Smooth muscle cell of the brain vasculature (primary cell): ENCODE measurements around the gene COL2A1.
A peak's percentile ranks its signal among the peaks of the same experiment; 100 is the strongest.

Experiments
- DNase-seq: peaks from one replicate; pipeline ENCODE4 v3.0.0-alpha.2; 2012; ENCODE audit warnings: low read depth, low spot score

Gene COL2A1

DNA sequence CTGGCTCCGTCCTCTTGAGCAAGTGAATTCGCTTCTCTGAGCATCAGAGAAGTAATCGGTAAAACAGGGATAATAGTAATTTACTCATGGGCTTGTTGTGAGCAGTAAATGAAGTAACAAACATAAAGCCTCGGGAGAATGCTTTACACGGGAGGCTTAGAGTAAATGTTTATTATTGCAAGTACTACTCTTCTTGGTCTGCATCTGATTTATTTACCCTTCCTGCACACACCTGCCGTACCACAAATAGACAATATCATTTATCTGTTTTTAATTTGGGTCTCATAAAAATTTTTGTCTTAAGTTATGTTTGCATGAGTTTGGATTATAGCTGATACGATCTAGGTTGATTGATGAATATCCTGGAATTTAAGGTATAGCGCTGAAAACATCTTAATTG, 7.8 kb upstream of the COL2A1 start:
- no peak for DNase-seq

DNA sequence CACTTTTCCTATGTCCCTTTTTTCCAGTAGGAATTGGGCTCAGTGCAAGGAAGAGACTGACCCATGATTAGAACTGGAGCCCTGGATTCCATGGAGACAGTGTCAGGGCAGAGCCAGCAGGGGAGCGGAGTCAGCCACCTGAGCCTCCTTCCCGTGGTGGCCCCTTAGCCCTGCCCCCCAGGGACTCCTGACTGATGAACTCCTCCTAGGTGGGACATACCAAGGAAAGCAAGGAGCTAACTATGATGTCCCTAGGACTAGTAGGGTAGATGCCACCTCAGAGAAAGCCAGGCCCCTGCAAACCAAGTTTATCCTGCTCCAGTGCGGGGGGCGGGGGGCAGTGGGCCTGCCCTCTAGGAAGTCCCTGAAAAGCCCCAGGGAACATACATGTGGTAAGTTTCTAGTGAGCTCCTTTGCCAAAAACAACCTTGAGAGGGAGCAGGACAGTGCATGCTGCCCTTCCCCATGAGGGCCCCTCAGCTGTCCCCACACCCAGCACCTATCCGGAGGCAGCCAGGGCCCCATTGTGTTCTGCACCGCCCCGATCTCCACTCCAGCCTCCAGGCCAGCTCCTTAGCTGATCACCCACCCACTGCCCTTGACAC, 6.2 kb upstream of the COL2A1 start:
- no peak for DNase-seq

DNA sequence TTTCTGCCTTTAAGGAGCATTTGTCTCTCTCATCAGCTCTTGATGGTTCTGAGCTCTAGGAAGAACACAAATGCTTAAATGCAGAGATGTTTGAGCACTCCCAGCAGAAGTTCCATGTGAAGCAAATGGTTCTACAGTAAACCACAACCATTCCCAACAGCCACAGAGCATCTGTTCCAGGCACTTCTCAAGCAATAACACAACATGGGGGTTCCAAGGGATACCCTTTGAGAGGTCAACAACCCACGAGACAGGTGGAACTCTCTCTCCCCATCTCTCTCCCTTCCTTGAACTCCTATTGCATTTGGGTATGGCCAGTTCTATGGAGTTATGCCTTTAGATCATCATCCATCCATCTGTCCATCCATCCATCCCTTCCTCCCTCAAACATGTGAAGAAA, 5.2 kb upstream of the COL2A1 start:
- DNase-seq: no peak

DNA sequence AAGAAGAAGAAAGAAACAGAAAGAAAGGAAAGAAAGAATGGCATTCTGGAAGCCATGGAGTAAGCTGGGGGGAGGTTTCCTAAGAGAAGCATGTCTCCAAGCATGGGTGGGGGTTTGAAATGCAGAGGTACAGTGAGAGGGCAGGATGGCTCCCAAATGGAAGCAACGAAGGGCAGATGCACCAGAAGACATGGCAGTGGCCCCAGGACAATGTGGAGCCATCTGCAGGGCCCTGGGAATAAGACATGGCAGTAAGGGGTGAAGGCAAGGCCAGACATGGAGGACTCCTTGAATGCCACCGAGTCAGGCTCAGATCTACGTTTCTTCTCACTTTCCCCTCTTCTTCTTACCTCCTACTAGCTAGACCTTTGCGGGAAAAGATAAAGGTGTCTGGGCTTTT, 4.7 kb upstream of the COL2A1 start:
- no peak for DNase-seq

DNA sequence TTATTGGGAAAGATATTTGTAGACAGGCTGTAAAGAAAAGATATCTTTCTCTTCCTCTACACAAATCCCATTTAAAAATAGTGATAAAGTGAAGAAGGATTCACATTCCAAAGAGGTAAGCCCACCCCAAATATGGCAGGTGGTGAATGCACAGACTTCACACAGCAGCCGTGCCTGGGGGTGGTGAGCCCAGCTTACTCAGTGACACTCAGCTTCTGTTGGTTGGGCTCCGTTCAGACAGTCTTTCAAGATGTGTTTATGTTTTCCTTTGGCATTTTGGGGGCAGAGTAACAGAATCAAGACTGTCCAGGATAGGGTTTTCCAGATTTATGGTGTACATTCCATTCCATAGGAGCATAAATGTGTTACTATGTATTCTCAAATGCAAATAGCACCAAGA, 4.1 kb upstream of the COL2A1 start:
- no peak for DNase-seq

DNA sequence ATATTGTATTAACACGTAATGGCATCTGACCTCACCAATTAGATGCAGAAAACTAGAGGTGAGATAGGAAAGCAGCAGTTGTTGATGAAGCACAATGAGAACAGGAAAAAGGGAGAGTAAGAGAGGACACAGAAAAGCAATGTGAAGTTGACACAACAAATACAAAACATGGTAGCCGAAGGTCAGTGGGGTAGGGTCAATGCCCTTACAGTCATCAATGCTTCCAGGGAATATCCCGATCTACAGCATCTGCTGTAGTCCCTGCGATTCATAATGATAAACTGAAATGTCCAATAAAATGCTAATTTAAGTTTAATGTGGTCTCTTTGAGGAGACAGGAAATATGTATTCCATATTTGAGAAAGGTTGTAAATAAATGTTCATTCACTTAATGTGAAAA, 2.9 kb upstream of the COL2A1 start:
- no peak for DNase-seq

DNA sequence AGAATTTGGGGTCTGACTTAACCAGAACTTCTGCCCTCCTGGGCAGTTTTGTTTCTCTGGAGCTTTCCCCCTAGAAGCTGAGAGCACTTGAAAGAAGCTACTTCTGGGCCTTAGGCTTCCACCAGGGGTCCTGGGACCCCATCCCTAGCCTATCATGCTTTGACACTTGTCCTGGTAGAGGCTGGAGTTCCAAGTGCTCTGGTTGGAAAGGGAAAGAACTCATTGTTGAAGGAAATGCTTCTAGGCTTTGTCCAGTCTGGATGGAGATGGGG, 1.4 kb upstream of the COL2A1 start:
- DNase-seq: no peak

DNA sequence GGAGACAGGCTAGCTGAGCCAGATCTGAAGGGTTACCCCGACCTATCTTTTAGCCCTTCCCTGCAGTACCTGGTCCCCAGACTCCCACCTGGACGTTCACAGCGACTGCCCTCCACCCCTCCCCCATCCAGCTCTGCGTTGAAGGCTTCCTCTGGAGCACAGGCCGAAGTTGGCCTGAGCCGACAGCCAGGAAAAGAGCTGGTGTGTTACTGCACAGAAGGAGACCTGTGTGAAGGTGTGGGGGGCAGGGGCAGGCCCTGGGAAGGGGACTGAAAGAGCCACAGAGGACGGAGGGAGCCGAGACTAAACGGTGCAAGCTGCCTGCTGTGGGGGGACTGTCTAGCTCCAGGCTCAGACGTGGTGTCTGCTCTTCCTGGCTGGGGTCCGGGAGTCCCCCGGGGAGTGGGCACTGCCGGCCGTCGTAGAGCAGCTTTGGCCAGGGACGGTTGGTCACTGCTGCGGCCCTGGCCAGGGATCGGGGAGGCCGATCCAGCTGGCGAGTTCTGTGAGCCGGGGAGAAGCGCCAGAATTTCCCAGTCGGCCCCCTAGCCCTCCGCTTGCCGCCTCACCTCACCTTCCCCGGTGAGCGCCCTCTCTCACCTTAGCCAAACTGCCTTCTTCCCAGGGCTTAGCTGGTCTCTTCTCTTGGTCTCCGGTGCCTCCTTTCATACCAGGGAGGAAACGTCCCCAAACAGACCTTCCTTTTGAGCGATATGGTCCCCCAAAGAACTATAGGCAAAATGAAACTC, 899 bp upstream of the COL2A1 start:
- DNase-seq: no peak

DNA sequence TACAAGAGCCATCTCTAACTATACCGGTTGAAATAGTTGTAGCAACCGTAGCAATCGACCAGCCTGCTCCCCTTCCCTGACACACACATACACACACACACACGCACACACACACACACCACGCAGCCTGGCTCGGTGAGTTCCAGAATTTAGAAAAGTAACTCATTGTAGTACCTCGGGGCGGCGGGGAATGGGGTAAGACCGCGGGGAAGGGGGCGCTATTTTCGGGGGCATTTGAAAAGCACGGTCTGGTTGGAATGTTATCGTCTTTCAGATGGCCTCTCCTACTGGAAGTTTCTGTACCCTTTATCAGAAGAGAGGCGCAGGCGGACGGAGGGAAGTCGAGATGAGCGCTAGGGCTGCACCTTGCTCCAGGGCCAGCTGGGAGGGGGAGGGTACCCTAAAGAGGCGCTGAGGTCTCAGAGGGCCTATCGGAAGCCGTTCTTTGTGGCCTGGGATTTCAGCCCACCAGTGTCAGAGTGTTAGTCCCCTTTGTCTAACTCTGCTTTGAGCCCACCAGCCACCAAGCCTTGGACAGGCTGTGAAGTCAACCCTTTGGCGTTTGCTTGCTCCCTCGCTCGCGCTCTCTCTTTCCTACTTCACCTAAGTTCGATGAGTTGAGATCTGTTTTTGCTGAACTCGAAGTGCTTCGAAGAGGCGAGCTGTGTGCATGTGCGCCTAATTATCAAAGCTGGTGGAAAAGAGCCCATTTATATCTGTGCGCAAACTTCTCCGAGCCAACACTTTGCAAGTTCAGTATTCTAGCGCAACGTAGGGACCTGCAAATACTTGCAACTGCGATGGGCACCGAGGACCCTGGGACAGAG, 837 bp downstream of the COL2A1 start:
- DNase-seq: no peak

DNA sequence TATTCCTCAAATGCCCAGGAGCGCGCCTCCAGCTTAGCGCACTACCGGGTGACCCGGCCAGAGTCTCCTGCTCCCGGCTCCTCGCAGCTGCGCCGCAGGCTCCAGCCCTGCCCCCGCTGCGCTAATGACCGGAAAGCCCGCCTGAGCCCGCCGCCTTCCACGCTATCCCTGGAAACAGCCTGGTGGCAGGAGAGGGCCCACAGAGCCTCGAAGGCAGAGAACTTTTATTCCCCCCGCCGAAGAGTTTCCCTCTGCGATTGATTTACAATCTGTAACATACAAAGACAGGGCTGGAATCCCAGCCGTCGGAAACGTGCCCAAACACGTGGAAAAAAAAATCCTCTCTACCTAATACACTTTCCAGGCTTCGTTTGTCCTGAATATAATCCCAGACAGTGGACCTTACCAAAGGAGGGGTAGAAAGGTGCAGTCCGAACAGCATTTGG, 1.5 kb downstream of the COL2A1 start:
- no peak for DNase-seq

DNA sequence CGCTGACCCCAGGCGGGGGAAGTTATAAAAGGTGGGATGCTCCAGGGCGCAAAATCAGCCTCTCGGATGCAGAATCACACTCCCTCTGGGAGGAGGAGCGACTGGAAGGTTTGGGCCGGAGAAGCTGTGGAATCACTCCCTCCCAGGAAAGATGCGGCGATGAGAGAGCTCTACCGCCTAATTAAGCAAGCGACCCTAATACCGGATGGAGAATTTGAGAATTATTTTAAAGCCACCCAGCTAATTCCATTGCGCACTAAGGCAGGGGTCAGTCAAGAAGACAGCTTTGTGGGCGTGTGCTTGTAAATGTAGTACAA, 1.9 kb downstream of the COL2A1 start:
- no peak for DNase-seq

DNA sequence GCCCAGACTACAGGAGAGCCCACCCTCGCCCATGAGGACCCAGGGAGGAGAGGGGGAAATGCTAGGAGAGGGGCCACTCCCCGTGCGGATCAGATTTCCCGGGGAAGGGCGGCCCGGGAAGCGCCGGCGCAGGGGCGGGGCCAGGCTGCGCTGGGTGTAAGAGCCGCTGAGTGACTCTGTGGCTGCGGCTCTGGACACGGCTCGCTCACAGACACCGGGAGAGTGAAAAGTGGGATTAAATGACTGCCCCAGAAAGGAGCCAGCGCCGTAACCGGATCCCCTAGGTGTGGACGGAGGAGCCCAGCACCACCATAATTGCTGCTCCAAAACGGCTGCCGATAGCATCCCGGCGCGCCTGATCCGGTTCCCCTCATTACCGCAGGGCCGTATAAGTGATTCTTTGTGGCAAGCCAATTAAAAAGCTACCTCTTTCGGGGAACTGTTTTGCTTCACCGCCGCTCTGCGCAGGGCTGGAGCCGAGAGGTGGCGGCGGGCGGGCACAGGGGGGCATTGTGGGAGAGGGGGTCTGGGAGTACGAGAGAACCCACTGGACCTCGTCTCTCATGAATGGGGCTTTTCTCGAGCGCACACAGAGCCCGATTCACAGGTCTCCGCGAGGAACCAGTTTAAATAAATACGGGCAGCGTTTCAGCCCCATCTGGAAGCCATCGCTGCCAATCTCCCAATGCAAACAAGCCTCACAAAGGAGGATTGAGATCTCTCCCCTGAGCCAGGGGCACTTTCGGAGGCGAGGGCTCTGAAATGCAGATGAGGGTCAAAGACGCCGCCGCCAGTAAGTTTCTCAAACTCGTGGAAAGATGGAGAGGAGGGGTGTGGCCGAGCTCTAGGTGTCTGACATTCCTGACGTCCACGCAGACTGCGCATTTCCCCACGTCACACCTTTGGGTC, 2.5 kb downstream of the COL2A1 start:
- no peak for DNase-seq

DNA sequence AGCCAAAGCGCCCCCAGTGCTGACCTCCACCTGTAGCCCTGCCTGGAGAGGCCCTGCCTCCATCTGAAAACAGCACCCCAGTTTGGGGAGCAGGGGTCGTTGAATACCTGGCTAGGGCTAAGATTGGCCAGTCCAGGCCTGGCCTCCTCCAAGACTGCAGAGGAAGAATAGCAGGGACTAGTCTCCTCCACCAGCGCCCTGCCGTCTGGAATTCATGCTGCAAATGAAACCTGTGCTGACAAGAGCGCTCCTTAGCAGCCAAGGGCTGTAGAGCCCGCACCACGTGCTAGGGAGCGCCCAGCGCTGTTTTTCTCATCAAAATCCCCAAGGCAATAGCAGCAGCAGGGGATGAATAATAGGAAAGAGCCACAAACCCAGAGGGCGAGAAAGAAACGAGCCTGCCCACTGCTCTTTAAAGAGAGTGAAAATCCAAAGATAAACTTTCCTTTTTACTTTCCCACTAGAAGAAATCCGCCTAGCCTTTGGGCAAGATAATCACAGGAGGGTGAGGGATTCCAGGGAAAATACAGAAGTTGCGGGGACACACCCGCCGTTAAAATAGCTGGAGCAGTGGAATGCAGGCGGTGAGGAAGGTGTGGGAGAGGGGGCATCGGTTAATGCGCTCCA, 3.3 kb downstream of the COL2A1 start:
- no peak for DNase-seq

DNA sequence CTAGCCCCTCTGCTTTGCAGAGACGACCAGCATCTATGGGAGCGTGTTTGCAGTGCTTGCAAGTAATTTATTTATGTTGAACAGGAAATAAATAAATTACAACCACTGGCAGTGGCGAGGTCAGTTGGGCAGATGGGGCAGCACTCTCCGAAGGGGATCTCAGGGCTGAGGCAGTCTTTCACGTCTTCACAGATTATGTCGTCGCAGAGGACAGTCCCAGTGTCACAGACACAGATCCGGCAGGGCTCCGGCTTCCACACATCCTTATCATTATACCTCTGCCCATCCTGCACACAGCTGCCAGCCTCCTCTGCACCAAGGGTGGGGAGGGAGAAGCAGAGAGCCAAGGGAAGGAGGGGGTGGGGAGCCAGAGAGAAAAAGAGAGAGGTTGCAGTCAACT, 4.5 kb downstream of the COL2A1 start:
- DNase-seq: no peak

DNA sequence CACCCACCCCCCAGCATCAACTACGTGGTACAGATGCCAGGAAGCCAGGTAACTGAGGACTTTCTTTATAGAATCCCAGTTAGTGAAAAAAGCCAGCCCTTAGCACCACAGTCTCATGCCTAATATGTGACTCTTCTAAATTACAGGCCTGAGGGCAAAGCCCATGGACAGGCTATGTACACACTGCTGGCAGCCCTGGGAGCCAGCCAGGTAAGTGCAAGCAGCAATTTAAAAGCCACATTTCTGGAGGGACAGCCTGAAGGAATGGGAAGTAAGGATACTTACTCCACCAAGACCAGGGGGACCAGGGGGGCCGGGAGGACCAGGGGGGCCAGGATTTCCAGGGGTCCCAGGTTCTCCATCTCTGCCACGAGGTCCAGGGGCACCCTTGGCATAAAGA, 7.0 kb downstream of the COL2A1 start:
- no peak for DNase-seq

DNA sequence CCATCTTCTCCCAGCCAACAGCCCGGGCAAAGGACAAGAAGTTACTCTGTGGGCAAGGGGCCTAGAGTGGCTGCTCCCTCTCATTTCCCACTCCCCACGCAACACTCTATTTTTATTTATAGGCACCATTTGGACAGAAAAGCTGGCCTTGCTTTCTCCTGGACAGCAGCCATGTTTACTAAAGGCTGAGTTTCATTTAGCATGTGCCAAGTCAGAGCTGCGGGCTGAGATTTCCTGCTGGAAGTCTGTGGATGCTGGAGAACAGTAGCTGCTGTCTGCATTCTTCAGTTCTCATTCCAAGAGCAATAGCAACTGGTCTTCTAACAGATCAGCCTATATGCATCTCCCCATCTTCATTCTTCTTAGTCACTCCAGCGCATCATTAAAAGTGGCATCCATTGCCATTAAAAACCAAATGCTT, 8.3 kb downstream of the COL2A1 start:
- DNase-seq: peak; percentile 31

DNA sequence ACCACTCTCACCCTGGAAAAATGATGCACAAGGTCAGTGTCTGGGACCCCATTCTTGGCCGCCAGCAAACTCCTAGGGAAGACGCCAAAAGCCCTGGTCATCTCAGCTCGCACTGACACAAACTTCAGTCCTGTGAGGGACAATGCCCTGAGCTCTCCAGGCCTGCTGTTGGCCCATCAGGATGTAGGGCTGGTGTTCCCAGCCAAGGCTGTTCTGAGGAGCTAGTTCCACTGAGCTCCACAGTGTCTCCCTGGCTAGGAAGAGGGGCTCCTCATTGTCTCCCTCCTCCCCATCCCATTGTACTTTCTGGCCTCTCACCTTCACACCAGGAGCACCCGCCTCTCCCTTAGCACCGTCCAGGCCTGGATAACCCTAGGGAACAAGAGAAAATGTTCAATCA, 10.8 kb downstream of the COL2A1 start:
- no peak for DNase-seq

DNA sequence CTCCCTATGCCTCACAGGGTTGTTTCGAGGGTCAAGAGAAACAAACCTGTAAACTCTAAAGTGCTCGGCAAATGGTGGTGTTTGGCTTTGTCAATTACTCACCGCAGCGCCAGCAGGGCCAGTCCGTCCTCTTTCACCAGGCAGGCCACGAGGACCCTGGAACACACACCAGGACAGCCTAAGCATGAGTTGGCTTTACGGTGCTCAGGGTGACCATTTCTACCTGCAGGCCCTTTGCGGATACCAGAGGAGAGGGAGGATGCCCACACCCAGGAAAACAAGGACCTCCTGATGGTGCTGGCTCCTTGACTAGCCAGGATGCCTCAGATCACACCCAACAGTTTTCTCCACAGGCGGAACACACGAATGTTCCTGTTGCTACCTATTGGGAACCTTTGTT, 11.5 kb downstream of the COL2A1 start:
- no peak for DNase-seq

DNA sequence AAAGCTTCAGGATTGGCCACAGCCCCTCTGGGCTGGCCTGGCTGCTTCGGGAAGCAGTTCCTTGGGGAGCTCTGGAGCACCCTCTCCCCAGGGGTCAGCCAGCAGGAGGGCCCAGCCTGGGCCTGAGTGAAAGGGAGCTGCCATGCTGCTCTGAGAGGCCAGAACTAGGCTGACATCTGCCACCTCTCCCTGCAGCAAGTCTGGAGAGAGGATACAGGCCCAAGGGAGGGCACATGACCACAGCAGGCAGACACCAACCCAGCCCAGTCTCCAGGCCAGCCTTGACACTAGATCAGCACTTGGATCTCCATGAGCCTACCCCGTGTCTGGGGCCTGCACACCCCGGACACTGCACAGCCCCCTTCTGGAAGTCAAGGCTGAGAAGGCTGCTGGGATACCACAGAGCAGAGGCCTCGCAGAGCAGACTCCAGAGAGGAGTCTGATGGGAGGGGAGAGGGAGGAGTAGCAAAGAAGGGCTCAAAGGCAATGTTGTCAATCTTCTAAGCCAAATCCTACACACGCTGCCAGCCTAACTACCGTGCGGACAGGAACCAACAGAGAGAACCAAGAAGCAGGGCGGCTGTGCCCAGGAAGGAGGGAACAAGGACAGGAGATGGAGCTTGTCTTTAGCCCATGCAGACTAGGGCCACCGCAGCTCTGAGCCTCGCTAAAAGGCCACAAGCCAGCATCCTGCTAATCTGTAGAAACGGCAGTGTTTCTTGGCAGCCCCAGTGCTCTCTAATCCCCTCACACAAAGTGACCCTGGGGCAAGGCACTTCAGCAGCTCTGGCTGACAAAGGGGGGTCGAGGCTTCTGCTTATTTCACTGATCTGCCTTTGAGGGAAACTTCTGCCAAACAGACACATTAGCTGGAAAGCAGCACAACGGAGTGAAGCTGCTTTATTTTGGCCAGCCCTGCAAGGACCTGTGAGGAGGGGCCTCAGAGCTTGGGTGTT, 12.9 kb downstream of the COL2A1 start:
- DNase-seq: no peak

DNA sequence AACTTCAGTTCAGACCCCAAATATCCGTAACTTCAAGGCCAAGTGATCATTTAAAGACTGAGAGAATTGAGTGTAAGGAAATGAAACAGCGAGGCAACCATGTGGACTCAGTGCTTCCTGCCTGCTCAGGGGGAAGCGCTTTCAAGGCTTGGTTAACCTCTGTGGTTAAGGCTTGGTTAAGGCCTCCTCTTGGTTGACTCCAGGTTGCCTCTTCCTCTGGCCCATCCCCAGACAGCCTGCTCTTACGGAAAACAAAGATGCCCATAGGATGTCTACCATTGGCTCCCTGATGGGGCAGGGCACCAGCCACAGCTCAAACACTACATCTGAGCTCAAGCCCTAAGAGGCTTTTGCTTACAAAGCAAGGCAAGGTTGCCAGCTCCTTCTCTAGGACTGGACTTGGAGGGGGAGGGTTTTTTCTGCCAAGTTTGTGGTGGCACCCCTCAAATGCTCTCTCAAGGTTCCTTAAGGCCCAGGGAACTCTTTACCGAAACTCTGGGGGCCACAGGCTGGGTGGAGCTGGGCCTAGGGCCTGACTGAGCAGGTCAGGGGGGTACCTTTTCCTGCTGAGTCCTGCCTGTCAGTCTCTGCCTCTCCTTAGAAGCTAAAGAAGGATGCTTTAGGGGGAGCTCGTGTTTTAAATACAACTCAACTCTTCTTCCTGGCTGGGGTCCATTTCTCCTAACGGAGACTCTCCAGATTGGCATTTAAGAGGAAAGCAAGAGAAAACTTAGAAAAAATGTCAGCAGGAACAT, 13.7 kb downstream of the COL2A1 start:
- no peak for DNase-seq
